A673 (cell line): Measurements from ENCODE around the gene SMIM7.

Experiments
- EZH2 ChIP-seq: fragments of 200-600 bp; sonication (generic); IDR thresholded peaks from 2 replicates; pipeline ENCODE4 v1.6.1; 2017; ENCODE audit warnings: borderline replicate concordance, low read depth, mild to moderate bottlenecking, mixed read lengths, antibody characterized with exemption, low read length; ENCODE audit not compliant: poor library complexity, severe bottlenecking
- TF ChIP-seq, protein P1 (sequence below): fragments of 300-800, 200-600 bp; sonication (generic); conservative IDR thresholded peaks from 2 replicates; pipeline ENCODE4 v1.5.1; 2017; ENCODE audit warnings: low read depth, mild to moderate bottlenecking, antibody characterized with exemption, low read length, moderate library complexity, mixed read lengths

DNA sequence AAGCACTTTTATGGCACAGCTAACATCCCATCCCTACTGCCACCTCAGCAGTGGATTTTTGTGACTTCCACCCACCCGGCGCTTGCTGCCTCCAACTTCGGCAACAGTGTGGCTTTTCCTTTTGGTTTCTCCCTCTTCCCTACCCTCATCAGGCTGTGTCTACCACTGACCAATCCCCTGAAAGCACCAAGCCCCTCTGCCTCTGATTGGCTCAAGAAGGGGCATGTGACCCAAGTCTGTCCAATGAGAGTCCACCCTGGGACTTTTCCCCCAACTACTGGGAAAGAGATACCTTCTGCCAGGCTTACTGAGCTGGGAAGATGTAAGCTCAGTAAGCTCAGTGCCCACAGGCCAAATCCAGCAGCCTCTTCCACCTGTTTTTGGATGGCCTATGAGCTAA is 5.8 kb downstream of the SMIM7 start:
- TF ChIP-seq, protein P1, sequence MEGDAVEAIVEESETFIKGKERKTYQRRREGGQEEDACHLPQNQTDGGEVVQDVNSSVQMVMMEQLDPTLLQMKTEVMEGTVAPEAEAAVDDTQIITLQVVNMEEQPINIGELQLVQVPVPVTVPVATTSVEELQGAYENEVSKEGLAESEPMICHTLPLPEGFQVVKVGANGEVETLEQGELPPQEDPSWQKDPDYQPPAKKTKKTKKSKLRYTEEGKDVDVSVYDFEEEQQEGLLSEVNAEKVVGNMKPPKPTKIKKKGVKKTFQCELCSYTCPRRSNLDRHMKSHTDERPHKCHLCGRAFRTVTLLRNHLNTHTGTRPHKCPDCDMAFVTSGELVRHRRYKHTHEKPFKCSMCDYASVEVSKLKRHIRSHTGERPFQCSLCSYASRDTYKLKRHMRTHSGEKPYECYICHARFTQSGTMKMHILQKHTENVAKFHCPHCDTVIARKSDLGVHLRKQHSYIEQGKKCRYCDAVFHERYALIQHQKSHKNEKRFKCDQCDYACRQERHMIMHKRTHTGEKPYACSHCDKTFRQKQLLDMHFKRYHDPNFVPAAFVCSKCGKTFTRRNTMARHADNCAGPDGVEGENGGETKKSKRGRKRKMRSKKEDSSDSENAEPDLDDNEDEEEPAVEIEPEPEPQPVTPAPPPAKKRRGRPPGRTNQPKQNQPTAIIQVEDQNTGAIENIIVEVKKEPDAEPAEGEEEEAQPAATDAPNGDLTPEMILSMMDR: no peak
- no peak for TF ChIP-seq EZH2
